Brain microvascular endothelial cell (primary cell): ENCODE results near the gene RFC3.
"Not testable (repeated sequence)": the region's sequence is repeated elsewhere in the genome, so short reads cannot be mapped to it uniquely, and the experiment has no call there.

ENCODE experiments used
- DNase-seq: peaks from one replicate; pipeline ENCODE4 v3.0.0-alpha.2; 2020
- H3K27ac ChIP-seq: fragments of 250-450 bp; sonication (Bioruptor Pico); 2 replicates; pipeline ENCODE4 v1.5.1; 2020; ENCODE audit warnings: mild to moderate bottlenecking, moderate library complexity
- H3K27me3 ChIP-seq: fragments of 250-450 bp; sonication (Bioruptor Pico); replicated peaks from 2 replicates; pipeline ENCODE4 v1.5.1; 2020; ENCODE audit warnings: mild to moderate bottlenecking
- H3K36me3 ChIP-seq: fragments of 250-450 bp; sonication (Bioruptor Pico); replicated peaks from 2 replicates; pipeline ENCODE4 v1.5.1; 2020; ENCODE audit warnings: mild to moderate bottlenecking
- H3K4me3 ChIP-seq: 2 replicates; pipeline ENCODE4 v1.5.1; 2011; ENCODE audit warnings: low read depth, mild to moderate bottlenecking, control low read depth, low read length, moderate library complexity
- CTCF ChIP-seq: IDR thresholded peaks from 2 replicates; pipeline ENCODE4 v1.5.1; 2011; ENCODE audit warnings: low read depth, mild to moderate bottlenecking, moderate library complexity, low read length, control low read depth, inconsistent platforms; ENCODE audit errors: missing control alignments
- in situ Hi-C: cut with HindIII; loops from 2 replicates; pipeline ENCODE4 v1.10.0; 2017; ENCODE audit warnings: low sequenced_read_pairs, low pct_ligation_motif_present

RFC3 gene

GRCh38 chr13:33782631-33783030 is 35.3 kb upstream of the RFC3 start:
- Histone ChIP-seq H3K4me3 (no peak overlapping the region), H3K36me3 (no peaks in the 10 kb centered on the region), H3K27me3 (no peaks in the 10 kb centered on the region), H3K27ac (no peak overlapping the region)
- in situ Hi-C loops = no loop called here
- TF ChIP-seq CTCF = no peak
- no peak for DNase-seq

- H3K27ac ChIP-seq, DNase-seq, H3K27me3 ChIP-seq, in situ Hi-C loops, H3K36me3 ChIP-seq, H3K4me3 ChIP-seq: not testable (repeated sequence)
Measured at GRCh38 chr13:33783212-33783611, 34.7 kb upstream of the RFC3 start.

- no peak for DNase-seq
- in situ Hi-C loops = no loop called here
- no peaks in the 10 kb centered on the region for H3K36me3 ChIP-seq
- no peak for TF ChIP-seq CTCF
- H3K27me3 ChIP-seq = no peaks in the 10 kb centered on the region
- no peak overlapping the region for H3K27ac ChIP-seq
- no peak overlapping the region for H3K4me3 ChIP-seq
Measured at GRCh38 chr13:33784738-33785137, 33.2 kb upstream of the RFC3 start.

GRCh38 chr13:33785384-33785783 is 32.6 kb upstream of the RFC3 start:
- Histone ChIP-seq H3K27me3 (no peaks in the 10 kb centered on the region), H3K27ac (no peak overlapping the region), H3K4me3 (no peak overlapping the region), H3K36me3 (no peaks in the 10 kb centered on the region)
- TF ChIP-seq CTCF = no peak
- no peak for DNase-seq
- in situ Hi-C loops = no loop called here

GRCh38 chr13:33787051-33787591 is 30.8 kb upstream of the RFC3 start:
- Histone ChIP-seq H3K36me3 (no peaks in the 10 kb centered on the region), H3K27me3 (no peaks in the 10 kb centered on the region), H3K27ac (no peak overlapping the region), H3K4me3 (peak overlapping the region; percentile 26)
- in situ Hi-C loops = no loop called here
- no peak for TF ChIP-seq CTCF
- no peak for DNase-seq

GRCh38 chr13:33789066-33789606 is 28.8 kb upstream of the RFC3 start:
- Histone ChIP-seq H3K4me3 (no peak overlapping the region), H3K27ac (no peak overlapping the region), H3K36me3 (no peaks in the 10 kb centered on the region), H3K27me3 (no peaks in the 10 kb centered on the region)
- no peak for TF ChIP-seq CTCF
- no peak for DNase-seq
- in situ Hi-C loops = no loop called here
